K562 (cell line): Measurements from ENCODE around the gene CALD1. TPM values are rescaled to one million over a fixed set of nuclear protein-coding genes. Genes with fewer than 3 reads are reported as not detected.
A peak's percentile ranks its signal among the peaks of the same experiment; 100 is the strongest.

ENCODE experiments used
- ATF1 ChIP-seq, 2 experiments: fragments of 450-650 bp in 1 of 2; IDR thresholded peaks; 2 replicates each; pipeline ENCODE4 v1.6.1; 2016; ENCODE audit warnings: missing compliant biosample characterization in 1 of 2, missing genetic modification characterization in 1 of 2
- C11orf30 ChIP-seq: fragments of 450-650 bp; IDR thresholded peaks from 2 replicates; pipeline ENCODE4 v1.6.1; 2016; ENCODE audit warnings: low read depth, mild to moderate bottlenecking
- EP300 ChIP-seq: IDR thresholded peaks from 2 replicates; pipeline ENCODE4 v1.6.1; 2012; ENCODE audit warnings: low read length, improper control_type of control experiment
- GABPA ChIP-seq: fragments of 200-800 bp; sonication (Bioruptor generic); conservative IDR thresholded peaks from 2 replicates; pipeline ENCODE4 v1.6.1; 2016; ENCODE audit warnings: low read depth, missing genetic modification characterization, missing compliant biosample characterization
- GTF2F1 ChIP-seq: IDR thresholded peaks from 2 replicates; pipeline ENCODE4 v1.6.1; 2011; ENCODE audit warnings: low read depth, low read length, improper control_type of control experiment
- ZNF384 ChIP-seq: IDR thresholded peaks from 2 replicates; pipeline ENCODE4 v1.6.1; 2012; ENCODE audit warnings: low read depth, low read length, improper control_type of control experiment
- polyA plus RNA-seq, 8 experiments: library from polyadenylated mRNA; depleted of rRNA in 4 of 8; stranded (reverse) in 5 of 8; unstranded in 3 of 8; fragments of >200 nt; fragmentation: Nextera tagmentation in 2 of 8; fragmentation: Illumina TruSeq in 1 of 8; extraction: Ambion mirVana in 2 of 8; extraction: Trizol in 1 of 8; gene quantifications; 2 replicates each; pipeline versions ENCODE4 v1.2.1 to v1.2.3, GENCODE V29; 2011 to 2014; ENCODE audit warnings: inconsistent platforms in 1 of 8, missing spikeins in 1 of 8
- total RNA-seq, 7 experiments: library from RNA; depleted of rRNA in 6 of 7; stranded (reverse); fragments of >200 nt in 6 of 7; fragmentation: Illumina TruSeq in 2 of 7; extraction: Trizol in 2 of 7; gene quantifications; 2 replicates each; pipeline versions ENCODE4 v1.2.1 to v1.2.3, GENCODE V29; 2011 to 2021; ENCODE audit warnings: low replicate concordance in 1 of 7
- TF ChIP-seq, protein P1 (sequence below): fragments of 250-450 bp; sonication (Bioruptor Pico); IDR thresholded peaks from 2 replicates; pipeline ENCODE4 v1.5.1; 2021; ENCODE audit warnings: mild to moderate bottlenecking
- TF ChIP-seq, protein P2 (sequence below): fragments of 250-450 bp; sonication (Bioruptor Pico); IDR thresholded peaks from 2 replicates; pipeline ENCODE4 v1.8.0; 2022; ENCODE audit warnings: moderate library complexity, mild to moderate bottlenecking, inconsistent platforms
- TF ChIP-seq, protein P3 (sequence below), 2 experiments: fragments of 150-350 bp in 1 of 2; IDR thresholded peaks; 2 replicates each; pipeline ENCODE4 v1.6.1; 2012 to 2016; ENCODE audit warnings: low read depth in 2 of 2, low read length in 2 of 2, mild to moderate bottlenecking in 1 of 2, moderate library complexity in 1 of 2
- TF ChIP-seq, protein P4 (sequence below), 2 experiments: fragments of 450-650 bp; formaldehyde crosslinking in 1 of 2; IDR thresholded peaks; 2 replicates each; pipeline versions ENCODE4 v1.4.0 to v1.6.1; 2014 to 2020; ENCODE audit warnings: mild to moderate bottlenecking in 2 of 2, borderline replicate concordance in 1 of 2, low read depth in 1 of 2

CALD1 gene
- total and polyA plus RNA-seq, 9 of the 15 experiments (the other 6 are each of a cell fraction or from before 2014, with no cell fraction given), result 0.40 TPM; not detected in 8

DNA sequence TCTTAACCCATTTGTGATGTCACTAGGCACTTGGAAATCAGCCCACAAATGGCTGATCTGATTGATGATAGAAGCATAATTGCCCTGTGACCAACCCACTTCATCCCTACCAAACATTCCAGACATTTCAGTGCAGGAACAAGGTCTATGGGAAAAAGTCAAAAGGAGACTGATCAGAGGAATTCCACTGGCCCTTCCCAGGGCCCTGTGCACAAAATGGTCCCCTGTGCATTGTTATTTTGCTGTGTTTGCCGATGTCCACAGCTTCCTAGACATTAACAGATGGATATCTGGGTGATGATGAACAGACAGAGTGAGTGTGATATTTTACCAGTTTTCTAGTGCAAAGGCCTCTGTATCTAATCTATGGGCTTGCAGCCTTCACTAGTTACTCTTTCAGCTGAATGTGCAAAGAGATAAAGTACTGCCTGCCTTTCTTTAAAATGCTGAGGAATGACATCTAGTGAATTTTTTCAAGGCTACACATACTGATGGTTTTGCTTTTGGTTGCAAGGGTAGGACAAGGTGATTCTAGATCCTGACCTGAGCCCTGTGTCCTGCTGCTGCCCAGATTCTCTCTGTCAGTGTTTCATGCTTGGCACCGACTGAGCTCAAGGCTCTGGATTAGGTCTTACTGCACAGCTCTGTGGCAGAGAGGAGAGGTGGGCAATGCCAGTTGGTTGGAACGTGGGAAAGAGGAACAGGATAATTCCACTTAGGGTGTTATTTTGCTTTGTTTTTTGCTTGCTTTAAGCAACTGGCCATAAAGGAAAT is 55.4 kb downstream of the CALD1 start (continued):
- TF ChIP-seq, protein P1, sequence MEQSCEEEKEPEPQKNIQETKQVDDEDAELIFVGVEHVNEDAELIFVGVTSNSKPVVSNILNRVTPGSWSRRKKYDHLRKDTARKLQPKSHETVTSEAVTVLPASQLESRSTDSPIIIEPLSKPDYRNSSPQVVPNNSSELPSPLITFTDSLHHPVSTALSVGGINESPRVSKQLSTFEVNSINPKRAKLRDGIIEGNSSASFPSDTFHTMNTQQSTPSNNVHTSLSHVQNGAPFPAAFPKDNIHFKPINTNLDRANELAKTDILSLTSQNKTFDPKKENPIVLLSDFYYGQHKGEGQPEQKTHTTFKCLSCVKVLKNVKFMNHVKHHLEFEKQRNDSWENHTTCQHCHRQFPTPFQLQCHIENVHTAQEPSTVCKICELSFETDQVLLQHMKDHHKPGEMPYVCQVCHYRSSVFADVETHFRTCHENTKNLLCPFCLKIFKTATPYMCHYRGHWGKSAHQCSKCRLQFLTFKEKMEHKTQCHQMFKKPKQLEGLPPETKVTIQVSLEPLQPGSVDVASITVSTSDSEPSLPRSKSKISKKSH (CRISPR knock-in tag), result no peak
- TF ChIP-seq GTF2F1 (no peak), EP300 (peak; percentile 96), C11orf30 (peak; percentile 88), ATF1 (CRISPR knock-in tag; IDR thresholded peaks at IDR 0.05) (no peak), ATF1 (tag; IDR thresholded peaks at IDR 0.05) (peak; percentile 70), GABPA (tag) (0 out of 2 replicates have a peak, but pooled peaks have one; percentile 28), ZNF384 (peak; percentile 78)
- TF ChIP-seq, protein P2, sequence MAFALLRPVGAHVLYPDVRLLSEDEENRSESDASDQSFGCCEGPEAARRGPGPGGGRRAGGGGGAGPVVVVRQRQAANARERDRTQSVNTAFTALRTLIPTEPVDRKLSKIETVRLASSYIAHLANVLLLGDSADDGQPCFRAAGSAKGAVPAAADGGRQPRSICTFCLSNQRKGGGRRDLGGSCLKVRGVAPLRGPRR, result no peak
- TF ChIP-seq, protein P3, sequence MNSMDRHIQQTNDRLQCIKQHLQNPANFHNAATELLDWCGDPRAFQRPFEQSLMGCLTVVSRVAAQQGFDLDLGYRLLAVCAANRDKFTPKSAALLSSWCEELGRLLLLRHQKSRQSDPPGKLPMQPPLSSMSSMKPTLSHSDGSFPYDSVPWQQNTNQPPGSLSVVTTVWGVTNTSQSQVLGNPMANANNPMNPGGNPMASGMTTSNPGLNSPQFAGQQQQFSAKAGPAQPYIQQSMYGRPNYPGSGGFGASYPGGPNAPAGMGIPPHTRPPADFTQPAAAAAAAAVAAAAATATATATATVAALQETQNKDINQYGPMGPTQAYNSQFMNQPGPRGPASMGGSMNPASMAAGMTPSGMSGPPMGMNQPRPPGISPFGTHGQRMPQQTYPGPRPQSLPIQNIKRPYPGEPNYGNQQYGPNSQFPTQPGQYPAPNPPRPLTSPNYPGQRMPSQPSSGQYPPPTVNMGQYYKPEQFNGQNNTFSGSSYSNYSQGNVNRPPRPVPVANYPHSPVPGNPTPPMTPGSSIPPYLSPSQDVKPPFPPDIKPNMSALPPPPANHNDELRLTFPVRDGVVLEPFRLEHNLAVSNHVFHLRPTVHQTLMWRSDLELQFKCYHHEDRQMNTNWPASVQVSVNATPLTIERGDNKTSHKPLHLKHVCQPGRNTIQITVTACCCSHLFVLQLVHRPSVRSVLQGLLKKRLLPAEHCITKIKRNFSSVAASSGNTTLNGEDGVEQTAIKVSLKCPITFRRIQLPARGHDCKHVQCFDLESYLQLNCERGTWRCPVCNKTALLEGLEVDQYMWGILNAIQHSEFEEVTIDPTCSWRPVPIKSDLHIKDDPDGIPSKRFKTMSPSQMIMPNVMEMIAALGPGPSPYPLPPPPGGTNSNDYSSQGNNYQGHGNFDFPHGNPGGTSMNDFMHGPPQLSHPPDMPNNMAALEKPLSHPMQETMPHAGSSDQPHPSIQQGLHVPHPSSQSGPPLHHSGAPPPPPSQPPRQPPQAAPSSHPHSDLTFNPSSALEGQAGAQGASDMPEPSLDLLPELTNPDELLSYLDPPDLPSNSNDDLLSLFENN (IDR thresholded peaks at IDR 0.05; ENCODE audit: low read depth in 2 of 2, low read length in 2 of 2), result peak in 1 of 2 experiments; percentile 89; a peak in 2 of 4 replicates
- TF ChIP-seq, protein P4, sequence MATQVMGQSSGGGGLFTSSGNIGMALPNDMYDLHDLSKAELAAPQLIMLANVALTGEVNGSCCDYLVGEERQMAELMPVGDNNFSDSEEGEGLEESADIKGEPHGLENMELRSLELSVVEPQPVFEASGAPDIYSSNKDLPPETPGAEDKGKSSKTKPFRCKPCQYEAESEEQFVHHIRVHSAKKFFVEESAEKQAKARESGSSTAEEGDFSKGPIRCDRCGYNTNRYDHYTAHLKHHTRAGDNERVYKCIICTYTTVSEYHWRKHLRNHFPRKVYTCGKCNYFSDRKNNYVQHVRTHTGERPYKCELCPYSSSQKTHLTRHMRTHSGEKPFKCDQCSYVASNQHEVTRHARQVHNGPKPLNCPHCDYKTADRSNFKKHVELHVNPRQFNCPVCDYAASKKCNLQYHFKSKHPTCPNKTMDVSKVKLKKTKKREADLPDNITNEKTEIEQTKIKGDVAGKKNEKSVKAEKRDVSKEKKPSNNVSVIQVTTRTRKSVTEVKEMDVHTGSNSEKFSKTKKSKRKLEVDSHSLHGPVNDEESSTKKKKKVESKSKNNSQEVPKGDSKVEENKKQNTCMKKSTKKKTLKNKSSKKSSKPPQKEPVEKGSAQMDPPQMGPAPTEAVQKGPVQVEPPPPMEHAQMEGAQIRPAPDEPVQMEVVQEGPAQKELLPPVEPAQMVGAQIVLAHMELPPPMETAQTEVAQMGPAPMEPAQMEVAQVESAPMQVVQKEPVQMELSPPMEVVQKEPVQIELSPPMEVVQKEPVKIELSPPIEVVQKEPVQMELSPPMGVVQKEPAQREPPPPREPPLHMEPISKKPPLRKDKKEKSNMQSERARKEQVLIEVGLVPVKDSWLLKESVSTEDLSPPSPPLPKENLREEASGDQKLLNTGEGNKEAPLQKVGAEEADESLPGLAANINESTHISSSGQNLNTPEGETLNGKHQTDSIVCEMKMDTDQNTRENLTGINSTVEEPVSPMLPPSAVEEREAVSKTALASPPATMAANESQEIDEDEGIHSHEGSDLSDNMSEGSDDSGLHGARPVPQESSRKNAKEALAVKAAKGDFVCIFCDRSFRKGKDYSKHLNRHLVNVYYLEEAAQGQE (IDR thresholded peaks at IDR 0.05; ENCODE audit: borderline replicate concordance), result peak; percentile 17; the same call in 1 of the 2 replicates
- TF ChIP-seq, protein P4 (CRISPR knock-in tag; IDR thresholded peaks at IDR 0.05; ENCODE audit: low read depth), result no peak
